H1 (cell line): Measurements from ENCODE around the gene ESYT1. TPM values are rescaled to one million over a fixed set of nuclear protein-coding genes. Genes with fewer than 3 reads are reported as not detected.

ENCODE experiments used
- CBX5 ChIP-seq: fragments of 300-800, 300-1000 bp; sonication (generic); IDR thresholded peaks from 2 replicates; pipeline ENCODE4 v1.7.1; 2016; ENCODE audit warnings: antibody characterized with exemption, low read length, low read depth
- CREB1 ChIP-seq: IDR thresholded peaks from 2 replicates; pipeline ENCODE4 v1.6.1; 2012; ENCODE audit warnings: inconsistent platforms
- CTBP2 ChIP-seq: IDR thresholded peaks from 2 replicates; pipeline ENCODE4 v1.7.0; 2011; ENCODE audit warnings: borderline replicate concordance, mild to moderate bottlenecking, moderate library complexity, mixed read lengths, low read length; ENCODE audit not compliant: insufficient read depth, insufficient read length
- EGR1 ChIP-seq: IDR thresholded peaks from 2 replicates; pipeline ENCODE4 v1.6.1; 2011; ENCODE audit warnings: low read depth, low read length, borderline replicate concordance
- GABPA ChIP-seq: IDR thresholded peaks from 2 replicates; pipeline ENCODE4 v1.6.1; 2011; ENCODE audit warnings: mild to moderate bottlenecking, low read length, moderate library complexity, borderline replicate concordance; ENCODE audit not compliant: insufficient read depth
- HDAC2 ChIP-seq, 2 experiments: fragments of 300-600 bp in 1 of 2; sonication (generic) in 1 of 2; IDR thresholded peaks; 2 replicates each; pipeline ENCODE4 v1.6.1; 2011 to 2012; ENCODE audit warnings: low read depth in 2 of 2, low read length in 2 of 2, mild to moderate bottlenecking in 2 of 2, moderate library complexity in 2 of 2, borderline replicate concordance in 1 of 2, inconsistent platforms in 1 of 2
- KDM4A ChIP-seq: IDR thresholded peaks from one replicate; pipeline ENCODE4 v1.7.1; 2012; ENCODE audit warnings: low read depth, mild to moderate bottlenecking, moderate library complexity, low read length, inconsistent platforms; ENCODE audit not compliant: severe bottlenecking
- NANOG ChIP-seq: IDR thresholded peaks from 2 replicates; pipeline ENCODE4 v1.6.1; 2011; ENCODE audit warnings: low read length, low read depth, mild to moderate bottlenecking, inconsistent platforms; ENCODE audit not compliant: insufficient read depth, poor library complexity, severe bottlenecking
- PHF8 ChIP-seq: fragments of 200-600 bp; sonication (generic); conservative IDR thresholded peaks from 2 replicates; pipeline ENCODE4 v1.7.1; 2012; ENCODE audit warnings: low read depth, mild to moderate bottlenecking, inconsistent platforms, low read length, moderate library complexity
- POLR2A ChIP-seq, 2 experiments: IDR thresholded peaks; 1 replicate in 1 of 2; 2 replicates in 1 of 2; pipeline ENCODE4 v1.6.1; 2011; ENCODE audit warnings: low read depth in 2 of 2, low read length in 2 of 2, mild to moderate bottlenecking in 2 of 2; ENCODE audit errors: control extremely low read depth in 1 of 2
- RNF2 ChIP-seq: fragments of 200-900, 300-1000 bp; sonication (generic); IDR thresholded peaks from 2 replicates; pipeline ENCODE4 v1.7.1; 2016; ENCODE audit warnings: borderline replicate concordance, low read depth, mild to moderate bottlenecking, antibody characterized with exemption, low read length; ENCODE audit not compliant: poor library complexity, severe bottlenecking; ENCODE audit errors: missing control alignments
- SIN3A ChIP-seq, 2 experiments: IDR thresholded peaks in 1 of 2; conservative IDR thresholded peaks in 1 of 2; 2 replicates each; pipeline ENCODE4 v1.6.1; 2011 to 2012; ENCODE audit warnings: low read length in 2 of 2, improper control_type of control experiment in 1 of 2, low read depth in 1 of 2, mild to moderate bottlenecking in 1 of 2
- TAF1 ChIP-seq: IDR thresholded peaks from 2 replicates; pipeline ENCODE4 v1.6.1; 2011; ENCODE audit warnings: mild to moderate bottlenecking, low read depth, low read length
- TAF7 ChIP-seq: optimal IDR thresholded peaks from 2 replicates; pipeline ENCODE3; 2011; ENCODE audit warnings: low read depth, mild to moderate bottlenecking, inconsistent platforms, low read length, moderate library complexity, borderline replicate concordance
- TBP ChIP-seq: IDR thresholded peaks from 2 replicates; pipeline ENCODE4 v1.6.1; 2011; ENCODE audit warnings: low read depth, low read length, improper control_type of control experiment
- TEAD4 ChIP-seq: IDR thresholded peaks from 2 replicates; pipeline ENCODE4 v1.6.1; 2012; ENCODE audit warnings: low read depth, low read length, inconsistent platforms, mixed read lengths
- polyA plus RNA-seq, 7 experiments: library from polyadenylated mRNA; depleted of rRNA in 3 of 7; stranded (reverse) in 5 of 7; unstranded in 2 of 7; fragments of >200 nt in 5 of 7; fragments of 200-250 nt in 2 of 7; gene quantifications; 1 replicate in 5 of 7; 2 replicates in 1 of 7; 4 replicates in 1 of 7; pipeline versions ENCODE4 v1.2.1 to v1.2.3, GENCODE V29; 2011 to 2013; ENCODE audit warnings: missing spikeins in 2 of 7, mixed read lengths in 2 of 7
- total RNA-seq: library from RNA; stranded (reverse); fragmentation: NEBNext Ultra II Directional; extraction: Animal tissue kit (Norgen Biotek cat#: 25700); gene quantifications from 2 replicates; pipeline ENCODE4 v1.2.1, GENCODE V29; 2021
- TF ChIP-seq, protein P1 (sequence below): IDR thresholded peaks from 2 replicates; pipeline ENCODE4 v1.6.1; 2011; ENCODE audit warnings: low read length, improper control_type of control experiment
- TF ChIP-seq, protein P2 (sequence below): IDR thresholded peaks from 2 replicates; pipeline ENCODE4 v1.6.1; 2012; ENCODE audit warnings: inconsistent platforms
- TF ChIP-seq, protein P3 (sequence below): IDR thresholded peaks from 2 replicates; pipeline ENCODE4 v1.6.1; 2012; ENCODE audit warnings: inconsistent platforms

The ESYT1 gene
- total and polyA plus RNA-seq, 2 of the 8 experiments (the other 6 are each of a cell fraction or from before 2014, with no cell fraction given) = 86.9 to 165 TPM

DNA sequence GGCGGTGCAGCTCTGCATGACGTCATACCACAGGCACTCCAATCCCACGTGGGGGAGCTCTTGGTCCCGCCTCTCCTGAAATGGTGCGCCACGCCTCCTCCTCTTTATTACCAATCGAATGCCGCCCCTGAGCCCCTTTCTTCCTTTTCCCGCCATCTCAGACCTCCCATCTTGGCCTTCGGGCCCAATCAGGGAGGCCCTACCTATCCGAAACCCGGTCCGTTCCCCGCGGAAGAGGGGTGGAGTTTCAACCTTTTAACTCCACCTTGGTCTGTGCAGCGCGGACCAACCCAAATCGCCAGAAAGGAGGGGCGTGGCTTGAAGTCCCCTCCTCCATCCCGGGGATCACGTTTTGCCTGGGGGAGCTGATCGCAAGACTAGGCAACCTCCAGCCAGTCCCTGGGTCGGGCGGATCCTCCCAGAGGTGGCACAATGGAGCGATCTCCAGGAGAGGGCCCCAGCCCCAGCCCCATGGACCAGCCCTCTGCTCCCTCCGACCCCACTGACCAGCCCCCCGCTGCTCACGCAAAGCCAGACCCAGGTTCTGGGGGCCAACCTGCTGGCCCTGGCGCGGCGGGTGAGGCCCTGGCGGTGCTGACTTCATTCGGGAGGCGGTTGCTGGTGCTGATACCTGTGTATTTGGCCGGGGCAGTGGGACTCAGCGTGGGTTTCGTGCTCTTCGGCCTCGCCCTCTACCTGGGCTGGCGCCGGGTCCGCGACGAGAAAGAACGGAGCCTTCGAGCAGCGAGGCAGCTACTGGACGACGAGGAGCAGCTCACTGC lies at the start of gene ESYT1 (continued):
- TF ChIP-seq TEAD4 (no peak), RNF2 (no peak), NANOG (no peak), PHF8 (peak; percentile 76), HDAC2 (IDR thresholded peaks at IDR 0.05; ENCODE audit: borderline replicate concordance in 1 of 2, low read depth in 2 of 2, low read length in 2 of 2) (no peak), SIN3A (conservative IDR thresholded peaks at IDR 0.05 in 1 of 2, IDR thresholded peaks at IDR 0.05 in 1 of 2; ENCODE audit: low read depth in 1 of 2, low read length in 2 of 2) (peak in 1 of 2 experiments; percentile 88; a peak in 1 of 4 replicates), TBP (peak; percentile 83), CTBP2 (no peak), EGR1 (no peak), TAF1 (peak; percentile 91), POLR2A (IDR thresholded peaks at IDR 0.05; ENCODE audit: control extremely low read depth in 1 of 2, low read depth in 2 of 2, low read length in 2 of 2) (peak; percentile 93 to 96), TAF7 (peak; percentile 83), CBX5 (no peak), KDM4A (peak; percentile 54), GABPA (no peak), CREB1 (peak; percentile 91)
- TF ChIP-seq, protein P1, sequence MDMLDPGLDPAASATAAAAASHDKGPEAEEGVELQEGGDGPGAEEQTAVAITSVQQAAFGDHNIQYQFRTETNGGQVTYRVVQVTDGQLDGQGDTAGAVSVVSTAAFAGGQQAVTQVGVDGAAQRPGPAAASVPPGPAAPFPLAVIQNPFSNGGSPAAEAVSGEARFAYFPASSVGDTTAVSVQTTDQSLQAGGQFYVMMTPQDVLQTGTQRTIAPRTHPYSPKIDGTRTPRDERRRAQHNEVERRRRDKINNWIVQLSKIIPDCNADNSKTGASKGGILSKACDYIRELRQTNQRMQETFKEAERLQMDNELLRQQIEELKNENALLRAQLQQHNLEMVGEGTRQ = peak; percentile 63; the same call in 1 of the 2 replicates
- TF ChIP-seq, protein P2, sequence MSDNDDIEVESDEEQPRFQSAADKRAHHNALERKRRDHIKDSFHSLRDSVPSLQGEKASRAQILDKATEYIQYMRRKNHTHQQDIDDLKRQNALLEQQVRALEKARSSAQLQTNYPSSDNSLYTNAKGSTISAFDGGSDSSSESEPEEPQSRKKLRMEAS = peak; percentile 70
- TF ChIP-seq, protein P3, sequence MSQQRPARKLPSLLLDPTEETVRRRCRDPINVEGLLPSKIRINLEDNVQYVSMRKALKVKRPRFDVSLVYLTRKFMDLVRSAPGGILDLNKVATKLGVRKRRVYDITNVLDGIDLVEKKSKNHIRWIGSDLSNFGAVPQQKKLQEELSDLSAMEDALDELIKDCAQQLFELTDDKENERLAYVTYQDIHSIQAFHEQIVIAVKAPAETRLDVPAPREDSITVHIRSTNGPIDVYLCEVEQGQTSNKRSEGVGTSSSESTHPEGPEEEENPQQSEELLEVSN = peak; percentile 65
